Measurements from ENCODE around the gene PHACTR3.

The PHACTR3 gene

GRCh38 chr20:59663513-59664060 is 59.2 kb downstream of the PHACTR3 start:
- H3K4me3 ChIP-seq (ENCODE audit: low read depth, low read length): no peak overlapping the region
- no peak for DNase-seq (ENCODE audit: low read depth)

DNA sequence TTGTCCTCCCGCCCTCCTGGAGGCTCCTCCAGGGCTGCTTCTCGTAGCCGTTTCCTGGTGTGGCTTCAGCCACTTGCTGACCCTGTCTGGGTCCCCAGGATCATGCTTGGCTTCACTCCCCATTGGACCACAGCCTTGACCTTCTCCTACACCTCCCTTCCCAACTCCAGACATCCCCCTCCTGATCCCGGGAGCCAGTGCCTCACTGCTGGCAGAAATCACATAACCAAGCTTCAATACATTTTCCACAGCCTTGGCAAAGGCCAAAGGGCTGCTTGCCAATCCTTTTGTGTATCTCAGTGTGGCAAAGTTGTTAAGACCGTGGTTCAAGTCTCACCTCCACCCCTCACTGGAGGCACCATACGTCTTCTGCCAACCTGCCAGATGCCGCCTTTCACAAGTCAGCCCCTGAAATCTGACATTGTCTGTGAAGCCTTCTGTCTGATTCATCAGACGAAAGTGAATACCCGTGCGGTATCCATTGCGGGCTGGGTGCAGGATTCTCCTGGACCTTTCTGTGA is 60.1 kb downstream of the PHACTR3 start:
- no peak for DNase-seq (ENCODE audit: low read depth)
- no peak overlapping the region for H3K4me3 ChIP-seq (ENCODE audit: low read depth, low read length)

DNA sequence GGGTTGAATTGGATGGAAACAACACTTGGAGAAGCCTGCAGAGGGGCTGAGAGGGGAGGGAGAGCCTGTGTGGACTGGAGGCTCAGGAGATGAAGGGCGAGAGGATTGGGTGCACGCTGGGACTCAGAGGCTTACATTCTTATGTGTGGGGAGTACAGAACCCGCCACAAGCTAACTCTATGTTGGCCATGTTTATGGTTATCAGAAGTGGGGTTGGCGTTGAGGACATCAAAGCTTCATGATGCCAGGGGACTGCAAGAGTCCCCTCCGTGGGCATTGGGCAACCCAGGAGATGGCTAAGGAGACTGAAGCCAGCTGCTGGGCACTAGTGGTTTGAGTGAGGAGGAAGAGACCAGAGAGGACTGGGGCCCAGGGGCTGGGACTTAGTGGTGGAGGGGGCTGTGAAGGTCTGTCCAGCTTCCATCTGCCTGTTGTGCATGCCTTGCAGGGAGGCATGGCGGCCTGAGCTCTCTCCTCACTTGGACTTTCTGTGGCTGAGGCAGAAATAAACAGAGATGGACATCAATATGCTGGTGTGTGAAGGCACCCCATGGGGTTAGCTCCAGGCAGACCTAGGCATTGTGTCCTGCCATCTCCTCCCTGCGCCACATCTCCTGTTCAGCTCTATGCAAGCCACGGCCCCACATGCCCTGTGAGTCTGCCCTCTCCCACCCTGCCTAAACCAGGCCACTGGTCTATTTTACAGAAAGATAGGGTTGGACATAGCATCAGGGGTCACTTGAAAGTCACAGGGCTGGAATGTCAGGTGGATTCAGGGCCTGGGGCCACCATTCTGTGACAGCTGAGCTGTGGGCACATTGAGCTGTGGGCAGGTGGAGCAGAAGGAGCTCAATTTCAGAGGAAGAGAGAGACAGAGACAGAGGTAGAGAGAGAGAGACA is 61.6 kb downstream of the PHACTR3 start:
- no peak for DNase-seq (ENCODE audit: low read depth)
- no peak overlapping the region for H3K4me3 ChIP-seq (ENCODE audit: low read depth, low read length)

DNA sequence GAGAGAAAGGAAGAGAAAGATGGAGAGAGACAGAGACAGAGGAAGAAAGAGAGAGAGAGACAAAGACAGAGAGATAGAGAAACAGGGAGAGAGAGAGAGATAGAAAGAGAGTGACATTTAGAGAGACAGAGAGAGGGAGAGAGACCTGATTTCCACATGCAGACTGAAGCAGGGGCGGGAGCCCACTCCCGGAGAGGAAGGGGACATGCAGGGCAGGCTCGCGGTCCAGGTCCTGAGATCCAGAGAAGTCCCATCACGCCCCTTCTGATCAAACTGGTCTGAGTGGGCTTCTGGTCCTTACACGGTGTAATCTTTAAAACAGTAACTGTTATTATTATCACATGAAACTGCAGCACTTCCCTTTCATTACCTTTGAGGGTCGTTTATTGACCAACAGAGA is 62.2 kb downstream of the PHACTR3 start:
- no peak for DNase-seq (ENCODE audit: low read depth)
- H3K4me3 ChIP-seq (ENCODE audit: low read depth, low read length): no peak overlapping the region

- H3K4me3 ChIP-seq (ENCODE audit: low read depth, low read length): no peak overlapping the region
- no peak for DNase-seq (ENCODE audit: low read depth)
These were observed 62.8 kb downstream of the PHACTR3 start for GRCh38 chr20:59667131-59667530.

DNA sequence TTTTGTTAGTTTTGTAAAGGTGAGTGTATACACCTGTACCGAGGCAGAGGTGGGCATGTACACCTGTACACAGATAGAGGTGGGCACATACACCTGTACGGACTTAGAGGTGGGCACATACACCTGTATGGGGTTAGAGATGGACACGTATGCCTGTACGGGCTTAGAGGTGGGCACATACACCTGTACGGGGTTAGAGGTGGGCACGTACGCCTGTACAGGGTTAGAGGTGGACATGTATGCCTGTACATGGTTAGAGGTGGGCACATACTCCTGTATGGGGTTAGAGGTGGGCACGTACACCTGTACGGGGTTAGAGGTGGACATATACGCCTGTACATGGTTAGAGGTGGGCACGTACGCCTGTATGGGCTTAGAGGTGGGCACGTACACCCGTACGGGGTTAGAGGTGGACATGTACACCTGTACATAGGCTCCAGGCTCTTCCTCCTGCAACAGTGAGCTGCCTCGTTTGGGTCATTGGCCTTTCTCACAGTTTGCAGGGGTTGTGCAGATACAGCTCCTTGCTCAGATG is 63.7 kb downstream of the PHACTR3 start:
- no peak overlapping the region for H3K4me3 ChIP-seq (ENCODE audit: low read depth, low read length)
- DNase-seq (ENCODE audit: low read depth): no peak

DNA sequence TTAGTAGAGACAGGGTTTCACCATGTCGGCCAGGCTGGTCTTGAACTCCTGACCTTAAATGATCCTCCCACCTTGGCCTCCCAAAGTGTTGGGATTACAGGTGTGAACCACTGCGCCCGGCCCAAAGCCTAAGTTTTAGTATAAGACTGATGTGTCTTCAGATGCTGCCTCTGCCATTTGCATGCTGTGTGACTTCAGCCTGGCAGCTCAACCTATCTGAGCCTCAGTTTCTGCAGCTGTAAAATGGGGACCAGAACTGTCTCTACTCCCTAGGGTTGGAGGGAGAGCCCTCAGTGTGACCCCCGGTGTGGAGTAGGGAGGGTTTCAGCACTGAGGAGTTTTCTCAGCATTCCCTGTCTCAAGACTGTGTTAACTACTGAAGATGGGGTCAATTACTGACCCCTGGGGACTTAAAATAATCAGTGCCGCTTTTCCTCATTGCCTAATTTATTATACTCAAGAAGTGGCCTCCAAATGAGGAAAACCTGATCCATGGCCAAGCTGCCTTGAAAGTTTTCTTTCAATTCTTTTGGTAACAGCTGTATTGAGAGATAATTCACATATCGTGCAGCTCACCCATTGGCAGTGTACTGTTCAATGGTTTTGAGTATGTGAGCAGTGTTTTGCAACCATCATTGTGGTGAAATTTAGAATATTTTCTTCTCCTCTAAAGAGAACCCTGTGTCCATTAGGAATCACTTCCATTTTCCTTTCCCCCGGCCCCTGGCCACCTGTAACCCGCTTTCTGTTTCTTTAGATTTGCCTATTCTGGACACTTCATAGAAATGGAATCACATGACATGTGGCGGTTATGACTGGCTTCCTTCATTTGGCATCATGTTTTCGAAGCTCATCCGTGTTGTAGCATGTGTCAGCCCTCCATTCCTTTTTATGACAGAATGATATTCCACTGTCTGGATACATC is 64.8 kb downstream of the PHACTR3 start:
- DNase-seq (ENCODE audit: low read depth): no peak

GRCh38 chr20:59670786-59671492 is 66.6 kb downstream of the PHACTR3 start:
- DNase-seq (ENCODE audit: low read depth): no peak
- no peak overlapping the region for H3K4me3 ChIP-seq (ENCODE audit: low read depth, low read length)

More for the DNA sequence above, 64.8 kb downstream of the PHACTR3 start:
- no peak overlapping the region for H3K4me3 ChIP-seq (ENCODE audit: low read depth, low read length)

DNA sequence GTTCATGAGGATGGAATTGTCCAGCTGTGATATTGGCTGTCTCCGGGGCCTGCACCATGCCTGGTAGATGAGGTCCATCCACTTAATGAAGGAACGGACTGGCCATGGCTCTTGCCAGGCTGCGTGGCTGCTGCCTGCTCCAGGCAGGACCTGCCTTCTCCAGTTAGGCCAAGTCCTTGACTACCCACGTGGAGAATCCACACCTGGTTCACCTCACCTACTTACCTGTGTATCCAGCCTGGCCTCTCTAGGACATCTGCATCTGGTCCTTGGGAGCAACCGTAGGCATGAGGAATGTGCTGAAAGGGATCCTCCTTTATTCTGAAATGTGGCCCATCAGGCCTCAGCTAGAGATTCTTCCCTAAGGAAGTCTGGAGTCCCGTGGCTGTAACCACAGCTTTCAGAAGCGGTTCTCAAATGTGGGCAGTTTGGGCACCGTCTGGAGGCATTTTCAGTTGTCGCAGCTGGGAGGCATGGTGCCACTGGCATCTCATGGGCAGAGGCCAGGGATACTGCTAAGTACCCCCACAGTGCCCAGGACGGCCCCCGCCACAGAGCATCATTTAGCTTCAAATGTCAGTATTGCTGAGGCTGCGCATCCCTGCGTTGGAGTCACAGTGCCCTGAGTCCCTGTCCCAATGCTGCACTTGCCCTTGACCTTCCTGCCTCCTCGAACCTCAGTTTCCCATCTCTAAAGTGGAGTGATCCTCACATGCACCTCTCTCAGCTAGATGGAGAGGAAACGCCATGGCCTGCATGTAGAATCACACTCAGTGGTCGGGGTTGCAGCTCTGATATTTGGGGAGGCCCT is 67.5 kb downstream of the PHACTR3 start:
- no peak for DNase-seq (ENCODE audit: low read depth)

GRCh38 chr20:59672576-59672975 is 68.2 kb downstream of the PHACTR3 start:
- H3K4me3 ChIP-seq (ENCODE audit: low read depth, low read length): no peak overlapping the region
- DNase-seq (ENCODE audit: low read depth): no peak

More for the DNA sequence above, 67.5 kb downstream of the PHACTR3 start:
- H3K4me3 ChIP-seq (ENCODE audit: low read depth, low read length): no peak overlapping the region

DNA sequence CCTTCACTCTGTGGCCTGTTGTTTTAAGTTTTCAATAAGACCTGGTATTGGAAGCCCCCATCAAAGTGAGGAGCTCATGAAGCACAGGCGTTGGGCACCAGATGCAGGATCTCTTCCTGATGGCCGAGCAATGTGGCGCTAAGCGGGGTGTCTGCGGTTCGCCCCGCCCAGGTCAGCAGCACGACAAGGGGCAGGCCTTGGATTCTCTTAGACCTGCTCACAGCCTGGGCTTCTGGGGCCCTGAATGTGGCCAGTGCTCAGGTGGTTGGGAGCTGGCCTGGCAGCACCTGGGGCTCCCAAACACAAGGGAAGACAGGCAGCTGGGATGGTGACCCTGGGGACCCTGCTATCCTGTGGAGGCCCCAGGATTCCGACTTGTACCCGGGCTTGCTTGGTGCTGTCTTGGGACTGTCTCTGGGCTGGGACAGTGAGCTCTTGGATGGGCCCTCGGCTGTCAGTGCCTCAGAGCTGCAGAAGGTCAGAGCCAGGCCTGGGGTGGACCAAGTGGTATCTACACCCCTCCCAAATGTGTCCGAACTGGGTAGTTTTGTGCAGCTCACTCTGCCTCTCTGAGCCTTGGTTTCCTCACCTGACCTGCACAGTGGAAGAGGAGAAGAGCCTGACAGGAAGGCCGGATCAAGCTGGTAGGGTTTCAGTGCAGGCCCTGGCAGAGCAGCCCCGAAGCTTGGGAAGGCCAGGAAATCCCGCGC is 69.1 kb downstream of the PHACTR3 start:
- no peak overlapping the region for H3K4me3 ChIP-seq (ENCODE audit: low read depth, low read length)
- DNase-seq (ENCODE audit: low read depth): no peak

GRCh38 chr20:59673998-59674445 is 69.7 kb downstream of the PHACTR3 start:
- no peak for DNase-seq (ENCODE audit: low read depth)
- H3K4me3 ChIP-seq (ENCODE audit: low read depth, low read length): no peak overlapping the region

DNA sequence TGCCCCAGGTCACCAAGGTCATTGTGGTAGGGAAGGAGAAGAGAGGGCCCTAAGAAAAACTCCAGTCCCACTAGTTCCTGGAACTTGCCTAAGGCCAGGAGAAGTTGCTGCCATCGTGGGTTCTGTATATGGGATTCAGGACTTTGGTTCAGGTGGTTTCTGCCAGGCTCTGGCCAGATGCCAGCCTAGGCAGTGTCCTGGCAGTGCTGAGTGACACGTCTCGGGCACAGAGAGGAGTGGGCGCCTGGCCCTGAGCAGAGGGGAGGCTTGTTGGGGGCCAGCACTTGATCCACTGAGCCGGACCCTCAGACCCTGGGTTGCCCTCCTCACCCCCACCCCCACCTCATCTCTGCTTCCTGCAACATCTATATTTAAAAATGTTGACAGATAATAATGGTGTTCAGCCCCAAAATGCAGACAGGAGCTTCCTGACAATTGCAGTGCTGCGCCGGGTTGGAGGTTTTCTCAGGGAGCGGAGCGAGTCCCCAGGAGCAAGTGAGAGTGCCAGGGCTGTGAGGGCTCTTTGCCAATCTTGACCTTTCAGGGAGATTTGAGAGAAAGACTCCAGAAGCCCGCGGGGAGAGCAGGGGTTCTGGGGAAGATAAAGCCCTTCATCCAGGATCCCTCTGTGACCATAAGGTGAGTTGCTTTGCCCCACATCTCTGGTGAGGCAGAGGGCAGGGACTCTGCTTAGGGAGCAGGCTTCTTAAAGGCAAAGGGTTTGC is 71.9 kb downstream of the PHACTR3 start:
- no peak for DNase-seq (ENCODE audit: low read depth)

GRCh38 chr20:59676851-59677182 is 72.5 kb downstream of the PHACTR3 start:
- DNase-seq (ENCODE audit: low read depth): no peak
- H3K4me3 ChIP-seq (ENCODE audit: low read depth, low read length): no peak overlapping the region

More for the DNA sequence above, 71.9 kb downstream of the PHACTR3 start:
- no peak overlapping the region for H3K4me3 ChIP-seq (ENCODE audit: low read depth, low read length)

GRCh38 chr20:59677586-59677985 is 73.2 kb downstream of the PHACTR3 start:
- no peak overlapping the region for H3K4me3 ChIP-seq (ENCODE audit: low read depth, low read length)

DNA sequence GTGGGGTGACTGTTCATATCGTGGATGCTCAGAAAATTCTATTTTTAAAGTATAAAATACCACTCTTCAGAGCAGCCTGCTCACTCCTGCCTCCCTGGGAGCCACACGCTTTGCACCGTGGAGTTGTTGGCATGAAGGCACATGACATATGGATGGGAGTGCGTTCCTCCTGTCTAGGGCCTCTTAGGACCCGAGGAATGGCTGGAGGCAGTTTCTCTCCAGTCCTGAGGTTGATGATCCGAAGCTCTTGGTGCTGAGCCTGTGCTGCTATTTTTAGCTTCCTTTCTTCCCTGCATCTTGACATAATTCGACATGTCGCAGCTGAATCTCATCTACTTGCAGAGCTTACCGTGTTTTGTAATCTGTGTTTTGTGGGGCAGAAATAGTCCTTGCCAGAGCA is 73.9 kb downstream of the PHACTR3 start:
- DNase-seq (ENCODE audit: low read depth): no peak
- no peak overlapping the region for H3K4me3 ChIP-seq (ENCODE audit: low read depth, low read length)

More at GRCh38 chr20:59677586-59677985, 73.2 kb downstream of the PHACTR3 start:
- no peak for DNase-seq (ENCODE audit: low read depth)

GRCh38 chr20:59678951-59679350 is 74.6 kb downstream of the PHACTR3 start:
- DNase-seq (ENCODE audit: low read depth): no peak
- H3K4me3 ChIP-seq (ENCODE audit: low read depth, low read length): no peak overlapping the region
